SK-N-MC (cell line): ENCODE measurements around the gene FLT1.

ENCODE experiments used
- DNase-seq: peaks from one replicate; pipeline ENCODE4 v3.0.0-alpha.2; 2011; ENCODE audit warnings: low read depth, low spot score
- H3K27ac ChIP-seq: fragments of 200-600 bp; sonication (generic); 2 replicates; pipeline ENCODE4 v1.5.1; 2016; ENCODE audit warnings: mixed run types
- H3K36me3 ChIP-seq: fragments of 200-600 bp; sonication (generic); 2 replicates; pipeline ENCODE4 v1.6.1; 2017; ENCODE audit warnings: antibody characterized with exemption, low read length, mixed read lengths; ENCODE audit not compliant: insufficient read depth
- H3K4me3 ChIP-seq: fragments of 200-600 bp; sonication (generic); 2 replicates; pipeline ENCODE4 v1.5.1; 2016
- H3K9ac ChIP-seq: fragments of 200-600 bp; sonication (generic); 2 replicates; pipeline ENCODE4 v1.8.0; 2017; ENCODE audit warnings: mixed run types, mixed read lengths; ENCODE audit not compliant: insufficient read length
- H3K9me3 ChIP-seq: fragments of 200-600 bp; sonication (generic); 2 replicates; pipeline ENCODE4 v1.6.1; 2017; ENCODE audit warnings: low read depth, mild to moderate bottlenecking, antibody characterized with exemption, low read length, moderate library complexity, mixed read lengths
- EZH2 ChIP-seq: fragments of 200-600 bp; sonication (generic); IDR thresholded peaks from one replicate; pipeline ENCODE4 v1.6.1; 2017; ENCODE audit warnings: antibody characterized with exemption
- FOXP2 ChIP-seq: optimal IDR thresholded peaks from 2 replicates; pipeline ENCODE3; 2011; ENCODE audit warnings: mild to moderate bottlenecking, moderate library complexity; ENCODE audit not compliant: insufficient read depth; ENCODE audit errors: extremely low read length, control extremely low read depth
- POLR2AphosphoS5 ChIP-seq: IDR thresholded peaks from 2 replicates; pipeline ENCODE4 v1.6.1; 2012; ENCODE audit warnings: mild to moderate bottlenecking, low read depth, low read length, borderline replicate concordance

The FLT1 gene

DNA sequence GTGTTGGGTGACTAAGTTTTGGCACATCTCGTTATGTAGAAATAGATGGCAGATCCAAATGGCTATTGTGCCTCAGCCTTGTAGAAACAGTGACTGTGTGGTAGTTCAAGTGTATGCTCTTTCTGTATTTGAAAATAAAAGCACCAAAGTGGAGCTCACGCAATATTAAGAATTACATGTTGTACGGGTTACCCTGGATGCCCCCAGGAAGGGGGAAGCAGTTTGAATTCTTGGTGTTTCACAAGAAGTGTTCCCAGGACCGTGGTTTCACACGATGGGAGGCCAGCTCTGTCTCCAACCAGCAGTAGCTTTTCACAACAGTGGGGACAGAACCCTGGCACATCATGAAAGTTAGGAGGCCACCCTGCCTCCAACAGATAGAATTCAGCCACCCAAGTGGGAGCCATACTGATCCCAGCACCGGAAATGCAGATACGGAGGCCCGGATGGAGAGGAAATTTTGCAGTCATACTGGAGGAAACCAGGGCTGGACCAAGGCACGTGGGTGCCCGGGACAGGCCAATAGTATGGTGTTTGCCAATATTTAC lies 8.9 kb downstream of the FLT1 start:
- H3K9ac ChIP-seq: no peak overlapping the region
- no peak for TF ChIP-seq EZH2
- TF ChIP-seq FOXP2: no peak
- TF ChIP-seq POLR2AphosphoS5: no peak
- H3K9me3 ChIP-seq: no peaks in the 10 kb centered on the region
- no peak overlapping the region for H3K4me3 ChIP-seq
- no peak overlapping the region for H3K27ac ChIP-seq
- H3K36me3 ChIP-seq: no peaks in the 10 kb centered on the region
- DNase-seq: no peak

DNA sequence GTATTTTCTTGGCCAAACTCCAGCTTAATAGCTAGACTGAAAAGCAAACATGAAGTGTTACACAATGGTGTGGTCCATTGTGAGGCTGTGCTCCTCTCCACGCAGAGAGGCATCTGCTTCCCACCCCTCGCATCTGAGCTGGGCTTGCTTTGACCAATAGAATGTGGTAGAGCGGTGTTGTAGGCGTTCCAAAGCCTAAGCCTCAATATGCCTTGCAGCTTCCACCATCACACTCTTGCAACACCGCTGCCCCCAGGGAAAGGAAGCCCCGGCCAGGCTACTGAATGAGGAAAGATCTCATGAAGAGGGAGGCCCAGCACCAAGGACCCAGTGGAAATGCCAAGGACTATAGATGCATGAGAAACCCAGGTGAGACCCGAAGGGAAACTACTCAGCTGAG lies 9.4 kb downstream of the FLT1 start:
- no peak for DNase-seq
- H3K9ac ChIP-seq: no peak overlapping the region
- H3K4me3 ChIP-seq: no peak overlapping the region
- H3K9me3 ChIP-seq: no peaks in the 10 kb centered on the region
- H3K27ac ChIP-seq: no peak overlapping the region
- H3K36me3 ChIP-seq: no peaks in the 10 kb centered on the region
- TF ChIP-seq EZH2 (no peak), POLR2AphosphoS5 (no peak), FOXP2 (no peak)

- no peak overlapping the region for H3K27ac ChIP-seq
- no peak overlapping the region for H3K4me3 ChIP-seq
- TF ChIP-seq EZH2 (no peak), POLR2AphosphoS5 (no peak), FOXP2 (no peak)
- no peak overlapping the region for H3K9ac ChIP-seq
- no peaks in the 10 kb centered on the region for H3K36me3 ChIP-seq
- DNase-seq: no peak
- H3K9me3 ChIP-seq: no peaks in the 10 kb centered on the region
Measured at GRCh38 chr13:28485097-28485496, 9.8 kb downstream of the FLT1 start.

DNA sequence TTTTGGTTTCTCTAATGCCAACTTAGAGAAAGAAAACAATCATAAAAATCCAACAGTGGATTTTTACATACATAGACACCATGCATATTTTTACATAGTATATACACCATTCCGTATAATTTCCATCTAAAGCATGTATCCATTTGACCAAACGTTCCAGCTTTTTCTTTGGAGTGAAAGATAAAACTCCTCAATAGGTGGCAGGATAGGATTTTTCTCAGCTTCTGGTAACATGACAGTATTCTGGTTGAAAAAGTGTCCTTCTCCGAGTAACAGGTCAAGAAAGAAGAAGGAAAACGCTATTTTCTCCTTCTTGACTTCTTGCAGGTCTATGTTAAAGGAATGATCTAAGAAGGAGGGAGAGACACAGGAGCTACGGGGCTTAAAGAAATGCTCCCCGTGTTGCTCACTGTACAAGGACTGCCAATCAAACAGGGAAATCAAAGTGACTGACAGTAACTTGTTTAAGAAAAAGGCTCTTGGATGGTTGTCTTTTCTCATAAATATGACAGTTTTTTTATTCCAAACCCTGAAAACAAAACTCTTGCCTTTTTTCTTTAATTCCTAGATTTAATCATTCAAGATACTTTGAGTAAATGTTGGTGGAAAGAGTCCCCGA lies 11.5 kb downstream of the FLT1 start:
- Histone ChIP-seq H3K9ac (no peak overlapping the region), H3K36me3 (no peaks in the 10 kb centered on the region), H3K9me3 (no peaks in the 10 kb centered on the region), H3K4me3 (no peak overlapping the region), H3K27ac (no peak overlapping the region)
- no peak for DNase-seq
- TF ChIP-seq EZH2 (no peak), POLR2AphosphoS5 (no peak), FOXP2 (no peak)

DNA sequence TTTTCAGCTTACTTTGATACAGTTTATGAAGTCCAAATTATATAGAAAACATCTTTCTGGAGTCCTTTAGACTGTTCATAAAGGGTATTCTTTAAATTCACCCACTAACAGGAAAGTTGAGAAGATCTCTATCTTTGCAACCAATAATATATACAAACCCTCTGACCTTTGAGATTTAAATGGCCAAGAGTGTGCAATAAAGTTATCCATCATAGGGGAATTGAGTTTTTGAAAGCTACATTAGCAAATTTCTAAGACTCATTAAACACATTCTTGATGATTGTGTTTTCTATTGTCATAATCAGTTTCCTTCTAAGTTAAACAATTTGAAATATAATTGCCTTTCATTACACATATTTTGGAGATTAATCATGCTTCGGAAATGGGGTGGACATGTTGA lies 15.9 kb downstream of the FLT1 start:
- Histone ChIP-seq H3K9ac (no peak overlapping the region), H3K27ac (no peak overlapping the region), H3K9me3 (no peaks in the 10 kb centered on the region), H3K4me3 (no peak overlapping the region), H3K36me3 (no peaks in the 10 kb centered on the region)
- DNase-seq: no peak
- TF ChIP-seq POLR2AphosphoS5 (no peak), FOXP2 (no peak), EZH2 (no peak)

DNA sequence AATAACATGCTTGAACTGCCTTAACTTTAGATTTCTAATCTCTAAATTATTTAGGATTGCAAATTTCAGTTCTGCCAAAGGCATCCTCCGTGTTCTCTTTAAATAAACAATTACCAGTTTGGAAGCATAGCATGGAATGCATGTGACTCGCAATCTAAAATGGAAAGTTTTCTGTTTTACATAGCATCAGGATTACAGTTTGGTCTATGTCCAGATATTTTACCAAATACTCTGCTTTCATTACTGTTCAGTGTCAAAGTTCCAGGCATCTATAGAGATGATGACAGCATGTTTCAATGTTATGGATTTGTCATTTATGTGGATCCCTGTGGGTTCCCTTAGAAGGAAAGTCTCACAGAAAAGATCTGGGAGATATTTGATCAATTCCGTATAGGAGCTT lies 16.8 kb downstream of the FLT1 start:
- H3K9ac ChIP-seq: no peak overlapping the region
- TF ChIP-seq EZH2: no peak
- H3K27ac ChIP-seq: no peak overlapping the region
- no peaks in the 10 kb centered on the region for H3K36me3 ChIP-seq
- H3K4me3 ChIP-seq: no peak overlapping the region
- DNase-seq: no peak
- H3K9me3 ChIP-seq: no peaks in the 10 kb centered on the region

DNA sequence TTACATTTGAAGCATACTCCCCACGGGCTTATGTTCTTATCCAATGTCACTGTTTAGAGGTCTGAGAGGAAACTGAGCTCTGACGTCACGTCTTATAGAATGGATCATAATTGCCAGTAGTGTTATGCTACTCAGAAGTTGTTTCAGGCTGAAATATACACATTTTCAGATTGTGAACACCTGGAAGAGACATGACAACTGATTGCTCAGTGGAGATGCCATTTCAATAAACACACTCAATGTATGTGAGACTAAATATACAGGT lies 17.3 kb downstream of the FLT1 start:
- no peak for TF ChIP-seq POLR2AphosphoS5
- TF ChIP-seq FOXP2: no peak
- no peak for TF ChIP-seq EZH2
- no peak for DNase-seq
- Histone ChIP-seq H3K36me3 (no peaks in the 10 kb centered on the region), H3K4me3 (no peak overlapping the region), H3K27ac (no peak overlapping the region), H3K9me3 (no peaks in the 10 kb centered on the region), H3K9ac (no peak overlapping the region)

DNA sequence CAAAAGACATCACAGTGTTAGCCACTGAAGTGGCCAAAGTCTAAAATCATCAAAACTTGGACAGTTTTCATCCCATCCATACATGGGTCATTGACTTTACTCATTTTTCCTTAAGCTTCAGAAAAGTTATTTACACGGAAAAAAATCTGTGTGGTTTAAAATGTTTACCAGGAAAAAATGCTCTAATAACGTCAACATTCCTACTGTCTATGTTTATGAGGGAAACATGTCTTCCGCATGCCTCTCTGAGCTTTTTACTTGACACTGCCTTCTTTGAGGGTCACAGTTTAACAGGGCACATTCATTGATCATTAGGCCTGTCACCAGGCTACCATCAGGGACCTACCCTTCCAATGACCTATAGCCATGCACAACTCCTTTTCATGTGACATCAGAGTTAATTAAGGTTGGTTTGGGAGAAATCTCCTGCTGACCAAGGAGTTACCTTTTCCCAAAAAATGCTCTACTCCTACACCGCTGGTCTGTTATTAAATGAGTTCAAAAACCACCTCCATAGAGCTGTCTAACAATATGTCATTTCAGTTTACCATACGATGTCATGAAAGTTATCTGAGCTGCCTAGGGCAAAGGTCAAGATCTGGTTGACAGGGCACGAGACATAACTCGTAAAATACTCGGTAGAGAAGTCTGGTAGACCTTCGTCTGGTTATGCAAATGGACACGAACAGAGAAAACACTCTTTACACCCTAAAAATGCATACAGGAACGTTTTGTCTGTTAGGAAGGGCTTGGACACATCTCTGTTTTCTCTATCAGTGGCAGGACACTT lies 17.8 kb downstream of the FLT1 start:
- Histone ChIP-seq H3K27ac (no peak overlapping the region), H3K36me3 (no peaks in the 10 kb centered on the region), H3K4me3 (no peak overlapping the region), H3K9me3 (no peaks in the 10 kb centered on the region), H3K9ac (no peak overlapping the region)
- TF ChIP-seq FOXP2 (no peak), POLR2AphosphoS5 (no peak), EZH2 (no peak)
- DNase-seq: no peak
